Amygdala (tissue), 56 donors: Measurements from ENCODE around the gene NR1H2.
A peak's percentile ranks its signal among the peaks of the same experiment; 100 is the strongest.
"Not testable (repeated sequence)": the region's sequence is repeated elsewhere in the genome, so short reads cannot be mapped to it uniquely, and the experiment has no call there.

ENCODE experiments used
- DNase-seq, 56 donors: peaks; one replicate each; lab custom pipeline; 2025; lab: John Stamatoyannopoulos, UW

The NR1H2 gene

GRCh38 chr19:50341091-50341564 is 35.1 kb upstream of the NR1H2 start:
- no peak for DNase-seq

- DNase-seq, result peak in 2 of 56 donors; percentile 4 to 9
Measured at GRCh38 chr19:50344661-50345318, 31.5 kb upstream of the NR1H2 start.

- DNase-seq, result peak in 1 of 56 donors; percentile 4
Measured at GRCh38 chr19:50347089-50347581, 29.1 kb upstream of the NR1H2 start.

GRCh38 chr19:50349277-50350057 is 26.8 kb upstream of the NR1H2 start:
- no peak for DNase-seq

GRCh38 chr19:50352242-50352641 is 24.0 kb upstream of the NR1H2 start:
- DNase-seq, result no peak

- not testable (repeated sequence) for DNase-seq
Measured at GRCh38 chr19:50353487-50353880, 22.8 kb upstream of the NR1H2 start.

- no peak for DNase-seq
Measured at GRCh38 chr19:50356691-50357177, 19.5 kb upstream of the NR1H2 start.

GRCh38 chr19:50357178-50358100 is 18.8 kb upstream of the NR1H2 start:
- peak in 54 of 56 donors; percentile 22 to 92 (median 68) for DNase-seq

- DNase-seq, result peak in 44 of 56 donors; percentile 5 to 71 (median 44)
Measured at GRCh38 chr19:50358483-50359327, 17.6 kb upstream of the NR1H2 start.

GRCh38 chr19:50359328-50359818 is 16.9 kb upstream of the NR1H2 start:
- no peak for DNase-seq

- peak in 1 of 56 donors; percentile 16 for DNase-seq
Measured at GRCh38 chr19:50361290-50362029, 14.8 kb upstream of the NR1H2 start.

GRCh38 chr19:50362030-50362412 is 14.2 kb upstream of the NR1H2 start:
- no peak for DNase-seq

GRCh38 chr19:50362656-50363424 is 13.4 kb upstream of the NR1H2 start:
- no peak for DNase-seq

- DNase-seq, result no peak
Measured at GRCh38 chr19:50365434-50366306, 10.6 kb upstream of the NR1H2 start, which contains the start of gene NAPSA. Gene NAPSA, minus strand, starts transcription at chr19:50365639. Its CDS starts 18 bp downstream, at chr19:50365621.

GRCh38 chr19:50368649-50369570 is 7.3 kb upstream of the NR1H2 start:
- DNase-seq, result peak in 55 of 56 donors; percentile 21 to 94 (median 77)
